IPS DF 6.9 (cell line): ENCODE measurements around the gene TCF25.
"Not testable (repeated sequence)": the region's sequence is repeated elsewhere in the genome, so short reads cannot be mapped to it uniquely, and the experiment has no call there.

ENCODE experiments used
- DNase-seq: peaks from one replicate; pipeline ENCODE4 v3.0.0-alpha.2; 2013; ENCODE audit warnings: low read depth, low spot score
- H3K27ac ChIP-seq: one replicate; pipeline ENCODE4 v1.5.1; 2013; ENCODE audit warnings: low read length, control low read depth
- H3K27me3 ChIP-seq: 2 replicates; pipeline ENCODE4 v1.6.1; 2013; ENCODE audit warnings: mild to moderate bottlenecking, low read length; ENCODE audit not compliant: control insufficient read depth, insufficient read depth
- H3K36me3 ChIP-seq: 2 replicates; pipeline ENCODE4 v1.6.1; 2013; ENCODE audit warnings: low read length; ENCODE audit not compliant: control insufficient read depth, insufficient read depth
- H3K4me1 ChIP-seq: 2 replicates; pipeline ENCODE4 v1.6.1; 2013; ENCODE audit warnings: low read length; ENCODE audit not compliant: control insufficient read depth, insufficient read depth
- H3K4me3 ChIP-seq: 2 replicates; pipeline ENCODE4 v1.5.1; 2013; ENCODE audit warnings: mild to moderate bottlenecking, low read length
- H3K9me3 ChIP-seq: 2 replicates; pipeline ENCODE4 v1.6.1; 2013; ENCODE audit warnings: low read length, inconsistent platforms; ENCODE audit not compliant: control insufficient read depth, insufficient read depth
- WGBS: extraction: QIAGEN DNeasy Blood & Tissue Kit; methylation state at CpG from one replicate; pipeline ENCODE4 v1.1.7; 2013; ENCODE audit warnings: mixed read lengths, missing lambda C conversion rate; ENCODE audit not compliant: insufficient read length, insufficient coverage; 5-methylcytosine and 5-hydroxymethylcytosine counted together

The TCF25 gene

DNA sequence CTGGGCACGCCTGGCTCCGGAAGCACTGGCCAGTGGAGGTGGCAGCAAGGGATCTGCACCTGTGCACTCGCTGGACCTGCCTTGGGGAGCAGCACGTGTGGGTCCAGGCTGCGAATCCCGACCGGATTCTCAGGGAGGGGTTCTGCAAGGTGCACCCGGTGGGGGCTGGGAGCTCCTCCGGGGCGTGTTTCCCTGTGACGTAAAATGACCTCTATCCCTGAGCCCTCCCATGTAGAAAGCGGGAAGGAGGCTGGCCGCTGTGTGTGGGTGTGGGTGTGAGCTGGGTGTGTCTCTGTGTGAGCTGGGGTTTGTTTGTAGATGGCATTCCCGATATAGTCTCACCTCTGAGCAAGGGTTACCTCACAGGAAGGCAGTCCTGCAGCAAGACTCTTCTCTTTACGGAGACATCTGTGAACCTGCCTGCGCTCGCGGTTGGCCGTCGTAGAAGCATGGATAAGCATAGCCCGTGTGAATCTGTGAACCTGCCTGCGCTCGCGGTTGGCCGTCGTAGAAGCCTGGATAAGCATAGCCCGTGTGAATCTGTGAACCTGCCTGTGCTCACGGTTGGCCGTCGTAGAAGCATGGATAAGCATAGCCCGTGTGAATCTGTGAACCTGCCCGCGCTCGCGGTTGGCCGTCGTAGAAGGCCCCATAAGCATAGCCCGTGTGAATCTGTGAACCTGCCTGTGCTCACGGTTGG lies 39.6 kb upstream of the TCF25 start:
- H3K4me3 ChIP-seq, H3K27ac ChIP-seq, H3K36me3 ChIP-seq, H3K9me3 ChIP-seq, H3K4me1 ChIP-seq, H3K27me3 ChIP-seq, DNase-seq: not testable (repeated sequence)
- WGBS: no CpG with 5 or more reads among the region's 39 CpGs

DNA sequence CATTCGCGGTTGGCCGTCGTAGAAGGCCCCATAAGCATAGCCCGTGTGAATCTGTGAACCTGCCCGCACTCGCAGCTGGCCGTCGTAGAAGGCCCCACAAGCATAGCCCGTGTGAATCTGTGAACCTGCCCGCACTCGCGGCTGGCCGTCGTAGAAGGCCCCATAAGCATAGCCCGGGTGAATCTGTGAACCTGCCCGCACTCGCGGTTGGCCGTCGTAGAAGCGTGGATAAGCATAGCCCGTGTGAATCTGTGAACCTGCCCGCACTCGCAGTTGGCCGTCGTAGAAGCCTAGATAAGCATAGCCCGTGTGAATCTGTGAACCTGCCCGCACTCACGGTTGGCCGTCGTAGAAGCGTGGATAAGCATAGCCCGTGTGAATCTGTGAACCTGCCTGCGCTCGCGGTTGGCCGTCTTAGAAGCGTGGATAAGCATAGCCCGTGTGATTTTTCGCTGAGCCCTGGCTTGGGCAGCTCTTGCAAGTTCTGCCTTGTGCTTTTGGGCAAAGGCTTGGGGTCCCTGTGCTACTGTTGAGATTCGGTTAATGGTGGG lies 38.5 kb upstream of the TCF25 start:
- not testable (repeated sequence) for H3K9me3 ChIP-seq, H3K27me3 ChIP-seq, H3K4me3 ChIP-seq, H3K27ac ChIP-seq, H3K4me1 ChIP-seq, DNase-seq, H3K36me3 ChIP-seq
- WGBS: no CpG with 5 or more reads among the region's 42 CpGs

DNA sequence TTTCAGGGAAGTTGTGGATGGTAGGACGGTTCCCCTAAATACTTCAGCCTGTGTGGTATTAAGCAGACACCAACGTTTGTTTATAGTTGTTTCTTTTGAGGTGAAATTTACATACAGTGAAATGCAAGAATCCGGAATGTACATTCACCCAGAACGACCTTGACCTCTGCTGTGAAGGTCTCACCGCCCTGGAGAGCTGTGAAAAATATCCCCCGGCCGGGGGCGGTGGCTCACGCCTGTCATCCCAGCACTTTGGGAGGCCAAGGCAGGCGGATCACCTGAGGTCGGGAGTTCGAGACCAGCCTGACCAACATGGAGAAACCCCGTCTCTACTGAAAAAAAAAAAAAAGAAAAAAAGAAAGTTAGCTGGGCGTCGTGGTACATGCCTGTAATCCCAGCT lies 36.9 kb upstream of the TCF25 start:
- H3K4me1 ChIP-seq, DNase-seq, H3K9me3 ChIP-seq, H3K36me3 ChIP-seq, H3K27ac ChIP-seq, H3K4me3 ChIP-seq, H3K27me3 ChIP-seq: not testable (repeated sequence)
- no CpG with 5 or more reads among the region's 15 CpGs for WGBS

DNA sequence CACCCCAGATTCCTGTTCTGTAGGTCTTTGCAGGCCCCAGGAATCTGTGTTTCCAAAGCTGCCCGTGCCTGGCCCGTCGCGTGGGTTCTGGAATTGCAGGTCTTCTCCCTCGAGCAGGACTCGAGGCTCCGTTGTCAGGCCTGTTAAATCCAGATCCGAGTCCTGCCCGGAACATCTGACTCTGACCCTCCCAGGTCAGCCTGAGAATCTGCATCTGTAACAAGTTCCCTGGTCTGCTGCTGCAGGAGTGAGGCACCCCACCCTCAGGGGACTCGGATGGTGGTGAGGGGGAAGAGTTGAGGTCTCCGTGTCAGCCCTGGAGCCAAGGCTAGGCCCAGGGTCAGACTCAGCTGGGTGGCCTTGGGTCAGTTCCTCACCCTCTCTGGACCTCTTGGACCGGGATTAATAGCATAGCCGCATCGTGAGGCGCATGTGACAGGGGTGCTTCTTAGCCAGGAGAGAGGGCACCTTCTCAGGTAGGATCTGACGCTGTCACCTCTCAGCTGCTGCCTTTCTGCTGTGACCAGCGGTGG lies 36.3 kb upstream of the TCF25 start:
- Histone ChIP-seq H3K36me3 (peaks cover 3% of the 10 kb centered on the region; the same call in 1 of the 2 replicates), H3K4me1 (peaks cover 3% of the 10 kb centered on the region), H3K27ac (no peak overlapping the region), H3K9me3 (no peaks in the 10 kb centered on the region), H3K4me3 (no peak overlapping the region), H3K27me3 (no peaks in the 10 kb centered on the region)
- WGBS: no CpG with 5 or more reads among the region's 17 CpGs
- DNase-seq: no peak

DNA sequence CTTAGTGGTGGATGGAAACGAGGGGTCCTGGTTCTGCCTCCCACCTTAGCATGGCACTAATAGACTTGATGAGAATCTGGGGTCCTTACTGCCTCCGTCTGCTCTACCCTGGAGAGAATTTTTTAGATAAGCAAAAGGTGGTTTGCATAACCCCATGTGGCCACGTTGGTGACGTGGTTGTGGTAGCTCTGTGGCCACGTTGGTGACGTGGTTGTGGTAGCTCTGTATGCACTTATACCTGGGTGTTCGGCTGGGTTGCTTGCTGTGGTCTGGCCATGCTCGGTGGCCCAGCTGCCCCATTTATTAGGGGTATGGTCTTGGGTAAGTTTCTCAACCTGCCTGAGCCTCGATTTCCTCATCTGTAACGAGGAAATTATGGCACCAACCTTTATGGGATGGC lies 32.1 kb upstream of the TCF25 start:
- whole genome bisulfite sequencing: no CpG with 5 or more reads among the region's 10 CpGs
- no peak for DNase-seq

DNA sequence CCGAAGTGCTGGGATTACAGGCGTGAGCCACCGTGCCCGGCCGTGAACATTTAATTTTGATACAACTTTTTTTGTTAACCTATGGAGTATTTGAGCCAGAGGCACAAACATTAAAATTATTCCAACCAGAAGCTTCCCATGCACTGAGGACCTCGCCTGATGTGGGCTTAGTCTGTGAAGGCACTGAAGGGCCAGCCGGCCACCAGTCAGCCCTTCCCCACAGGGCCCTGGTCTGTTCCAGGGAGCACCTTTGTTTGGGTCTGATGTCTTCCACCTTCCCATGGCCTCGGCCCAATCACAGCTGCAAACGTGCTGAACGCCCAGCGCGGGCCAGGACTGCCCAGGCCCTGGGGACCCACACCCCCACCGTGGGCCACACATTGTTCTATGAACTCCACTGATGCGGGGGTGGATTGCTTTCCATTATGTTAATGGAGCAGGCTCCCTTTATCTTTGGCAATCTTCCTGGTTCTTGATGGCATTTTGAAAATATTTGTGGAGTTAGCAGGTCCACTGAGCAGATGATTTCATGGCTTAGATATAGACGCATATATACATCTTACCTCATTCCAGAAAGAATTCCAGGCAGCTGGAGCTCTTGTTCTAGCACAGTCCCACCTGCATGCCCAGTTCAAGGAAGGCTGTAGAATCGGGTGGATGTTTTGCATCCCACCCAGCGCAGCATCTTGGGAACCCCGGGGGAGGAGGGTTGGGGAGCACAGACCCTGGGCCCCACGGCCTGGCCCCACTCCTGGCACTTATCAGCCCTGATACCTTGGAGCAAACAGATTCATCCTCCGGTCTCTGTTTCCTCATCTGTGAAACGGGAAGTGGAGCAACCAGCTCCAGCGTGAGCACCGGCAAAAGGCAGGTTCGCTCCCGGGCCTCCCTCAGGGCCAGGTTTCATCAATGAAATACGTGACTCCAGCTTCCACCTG lies 30.7 kb upstream of the TCF25 start:
- Histone ChIP-seq H3K9me3 (no peaks in the 10 kb centered on the region), H3K27ac (no peak overlapping the region), H3K36me3 (no peaks in the 10 kb centered on the region), H3K4me1 (peaks cover 6% of the 10 kb centered on the region), H3K27me3 (no peaks in the 10 kb centered on the region), H3K4me3 (no peak overlapping the region)
- no CpG with 5 or more reads among the region's 26 CpGs for WGBS
- no peak for DNase-seq

More for the DNA sequence above, 32.1 kb upstream of the TCF25 start:
- H3K4me3 ChIP-seq: no peak overlapping the region
- no peaks in the 10 kb centered on the region for H3K36me3 ChIP-seq
- no peaks in the 10 kb centered on the region for H3K9me3 ChIP-seq
- peaks cover 6% of the 10 kb centered on the region for H3K4me1 ChIP-seq
- H3K27me3 ChIP-seq: no peaks in the 10 kb centered on the region
- no peak overlapping the region for H3K27ac ChIP-seq

DNA sequence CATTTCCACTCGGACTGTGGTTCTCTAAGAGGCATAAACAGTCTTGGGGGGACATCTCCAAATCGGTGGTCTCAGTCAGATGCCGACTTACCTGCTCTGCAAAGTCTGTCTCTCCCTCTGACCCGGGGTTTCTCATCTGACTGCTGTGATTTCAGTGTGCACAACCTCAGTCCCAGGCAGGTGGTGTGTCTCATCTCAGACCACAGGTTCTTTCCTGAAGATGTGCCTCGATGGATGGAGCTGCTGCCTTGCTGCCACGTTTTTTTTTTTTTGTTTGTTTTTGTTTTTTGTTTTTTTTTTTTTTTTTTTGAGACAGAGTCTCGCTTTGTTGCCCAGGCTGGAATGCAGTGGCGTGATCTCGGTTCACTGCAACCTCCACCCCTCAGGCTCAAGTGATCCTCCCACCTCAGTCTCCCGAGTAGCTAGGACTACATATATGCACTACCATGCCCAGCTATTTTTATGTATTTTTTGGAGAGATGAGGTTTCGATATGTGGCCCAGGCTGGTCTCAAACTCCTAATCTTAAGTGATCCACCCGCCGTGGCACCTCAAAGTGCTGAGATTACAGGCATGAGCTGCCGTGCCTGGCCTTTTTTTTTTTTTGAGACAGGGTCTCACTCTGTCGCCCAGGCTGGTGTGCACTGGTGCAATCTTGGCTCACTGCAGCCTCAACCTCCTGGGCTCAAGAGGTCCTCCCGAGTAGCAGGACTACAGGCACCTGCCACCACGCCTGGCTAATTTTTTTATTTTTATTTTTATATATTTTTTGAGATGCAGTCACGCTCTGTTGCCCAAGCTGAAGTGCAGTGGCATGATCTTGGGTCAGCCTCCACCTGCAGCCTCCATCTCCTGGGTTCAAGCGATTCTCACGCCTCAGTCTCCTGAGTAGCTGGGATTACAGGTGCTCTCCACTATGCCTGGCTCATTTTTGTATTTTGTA lies 29.7 kb upstream of the TCF25 start:
- peaks cover 6% of the 10 kb centered on the region for H3K4me1 ChIP-seq
- no peak for DNase-seq
- no peak overlapping the region for H3K27ac ChIP-seq
- H3K4me3 ChIP-seq: no peak overlapping the region
- WGBS: no CpG with 5 or more reads among the region's 20 CpGs
- no peaks in the 10 kb centered on the region for H3K9me3 ChIP-seq
- no peaks in the 10 kb centered on the region for H3K36me3 ChIP-seq
- no peaks in the 10 kb centered on the region for H3K27me3 ChIP-seq

DNA sequence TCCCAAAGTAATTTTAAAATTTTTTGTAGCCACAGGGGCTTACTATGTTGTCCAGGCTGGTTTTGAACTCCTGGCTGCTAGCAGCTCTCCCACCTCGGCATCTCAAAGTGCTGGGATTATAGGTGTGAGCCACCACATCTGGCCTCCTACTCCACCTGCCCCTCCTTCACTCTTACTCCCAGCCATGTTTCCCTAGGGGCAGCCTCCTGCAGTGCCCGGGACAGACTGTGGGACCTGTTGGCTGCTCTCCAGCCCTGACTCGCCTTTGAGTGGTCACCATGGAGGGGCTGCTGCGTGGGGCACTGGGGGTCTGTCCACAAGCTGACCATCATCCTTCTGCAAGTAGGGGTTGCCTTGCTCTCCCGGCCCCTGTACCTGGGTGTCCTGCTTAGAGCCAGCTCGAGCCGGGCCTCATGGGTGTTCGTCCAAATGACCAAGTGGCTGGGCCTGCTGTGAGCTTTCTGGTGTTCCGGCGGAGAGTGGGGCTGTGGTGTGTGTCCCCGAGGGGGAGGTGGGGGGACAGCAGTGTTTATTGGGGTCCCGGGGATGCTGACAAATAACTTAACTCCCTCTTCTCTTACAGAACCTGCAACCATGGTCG lies 28.6 kb upstream of the TCF25 start:
- no CpG with 5 or more reads among the region's 13 CpGs for WGBS
- Histone ChIP-seq H3K9me3 (no peaks in the 10 kb centered on the region), H3K27ac (no peak overlapping the region), H3K4me3 (no peak overlapping the region), H3K36me3 (peaks cover 2% of the 10 kb centered on the region; the same call in 1 of the 2 replicates), H3K4me1 (0 out of 2 replicates have a peak, but pooled peaks cover 3% of the 10 kb centered on the region), H3K27me3 (no peaks in the 10 kb centered on the region)
- no peak for DNase-seq

DNA sequence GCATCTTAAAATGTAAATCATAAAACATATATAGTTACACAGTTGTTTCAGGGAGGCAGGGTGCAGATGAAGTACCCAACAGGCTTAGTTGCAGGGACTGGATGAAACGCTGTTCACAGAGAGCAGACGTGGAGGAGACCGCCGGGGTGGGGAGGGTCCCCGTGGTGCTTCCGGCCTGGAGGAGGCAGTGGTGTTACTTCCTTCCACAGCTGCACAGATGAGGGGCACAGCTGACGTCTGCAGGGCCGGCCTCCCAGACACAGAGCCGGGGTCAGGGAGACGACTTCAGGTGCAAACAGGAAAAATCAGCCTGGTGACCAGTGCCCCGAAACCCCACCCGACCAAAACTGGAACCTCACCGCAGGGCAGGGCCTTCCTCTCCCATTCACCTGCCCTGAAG lies 28.0 kb upstream of the TCF25 start:
- peaks cover 2% of the 10 kb centered on the region; the same call in 1 of the 2 replicates for H3K36me3 ChIP-seq
- H3K27me3 ChIP-seq: no peaks in the 10 kb centered on the region
- H3K27ac ChIP-seq: no peak overlapping the region
- H3K9me3 ChIP-seq: no peaks in the 10 kb centered on the region
- DNase-seq: no peak
- 0 out of 2 replicates have a peak, but pooled peaks cover 2% of the 10 kb centered on the region for H3K4me1 ChIP-seq
- H3K4me3 ChIP-seq: no peak overlapping the region
- no CpG with 5 or more reads among the region's 13 CpGs for WGBS
